IMR-90 (cell line): Measurements from ENCODE around the gene COL4A1. TPM values are rescaled to one million over a fixed set of nuclear protein-coding genes. Genes with fewer than 3 reads are reported as not detected.

Source experiments
- ATAC-seq: fragments of 200-7000 bp; cut with Tn5 transposase; 2 replicates; pipeline ENCODE4 v1.9.1; 2020; ENCODE audit warnings: low read depth, mild to moderate bottlenecking, moderate library complexity
- BruUV-seq: library from RNA; stranded (reverse); fragments of 400-500 nt; replicated peaks from 2 replicates; lab custom pipeline; 2021; lab: Mats Ljungman, UMichigan
- CTCF ChIA-PET: fragments of 300-600 bp; formaldehyde crosslinking; extraction: SDS; loops from one replicate; lab custom pipeline; 2021; ENCODE audit warnings: antibody characterized with exemption; lab: Yijun Ruan, JAX
- POLR2A ChIA-PET: fragments of 300-600 bp; sonication (Branson Sonifier 250); formaldehyde crosslinking; loops from one replicate; lab custom pipeline; 2022; ENCODE audit warnings: antibody characterized with exemption; ENCODE audit not compliant: unreplicated experiment; lab: Charles Lee
- DNase-seq: peaks from one replicate; pipeline ENCODE4 v3.0.0; 2013
- H2AFZ ChIP-seq: replicated peaks from 2 replicates; pipeline ENCODE3; 2013; ENCODE audit warnings: low read length, mild to moderate bottlenecking; ENCODE audit not compliant: poor library complexity
- H2AK5ac ChIP-seq: 2 replicates; pipeline ENCODE4 v1.6.1; 2013; ENCODE audit warnings: low read depth, low read length, inconsistent platforms
- H2AK9ac ChIP-seq: replicated peaks from 2 replicates; pipeline ENCODE3; 2013; ENCODE audit warnings: mild to moderate bottlenecking, low read depth, low read length, moderate library complexity; ENCODE audit not compliant: poor library complexity
- H2BK120ac ChIP-seq: 2 replicates; pipeline ENCODE4 v1.6.1; 2013; ENCODE audit warnings: low read depth, low read length, inconsistent platforms
- H2BK15ac ChIP-seq: 3 replicates; pipeline ENCODE4 v1.6.1; 2013; ENCODE audit warnings: low read depth, low read length, inconsistent platforms
- H2BK20ac ChIP-seq: 2 replicates; pipeline ENCODE4 v1.6.1; 2013; ENCODE audit warnings: low read depth, mild to moderate bottlenecking, inconsistent platforms, low read length, moderate library complexity
- H2BK5ac ChIP-seq: 2 replicates; pipeline ENCODE4 v1.6.1; 2013; ENCODE audit warnings: mild to moderate bottlenecking, low read depth, low read length, inconsistent platforms; ENCODE audit not compliant: poor library complexity, severe bottlenecking
- H3K14ac ChIP-seq: replicated peaks from 2 replicates; pipeline ENCODE4 v1.6.1; 2013; ENCODE audit warnings: low read depth, low read length, inconsistent platforms
- H3K18ac ChIP-seq: 2 replicates; pipeline ENCODE4 v1.6.1; 2013; ENCODE audit warnings: low read depth, low read length, control low read depth
- H3K23ac ChIP-seq: 2 replicates; pipeline ENCODE4 v1.6.1; 2013; ENCODE audit warnings: low read depth, low read length, inconsistent platforms
- H3K27ac ChIP-seq: 2 replicates; pipeline ENCODE4 v1.5.1; 2013; ENCODE audit warnings: mild to moderate bottlenecking, control low read depth, low read length; ENCODE audit not compliant: insufficient read depth
- H3K27me3 ChIP-seq: 2 replicates; pipeline ENCODE4 v1.6.1; 2013; ENCODE audit warnings: low read length; ENCODE audit not compliant: control insufficient read depth, insufficient read depth
- H3K36me3 ChIP-seq: 2 replicates; pipeline ENCODE4 v1.6.1; 2013; ENCODE audit warnings: low read length, mixed read lengths; ENCODE audit not compliant: control insufficient read depth, insufficient read depth
- H3K4ac ChIP-seq: 2 replicates; pipeline ENCODE4 v1.6.1; 2013; ENCODE audit warnings: low read depth, low read length, inconsistent platforms
- H3K4me1 ChIP-seq: 2 replicates; pipeline ENCODE4 v1.6.1; 2013; ENCODE audit warnings: low read length, mixed read lengths; ENCODE audit not compliant: control insufficient read depth, insufficient read depth
- H3K4me2 ChIP-seq: 2 replicates; pipeline ENCODE4 v1.6.1; 2013; ENCODE audit warnings: low read depth, mild to moderate bottlenecking, control low read depth, low read length, moderate library complexity
- H3K4me3 ChIP-seq: 2 replicates; pipeline ENCODE4 v1.5.1; 2013; ENCODE audit warnings: low read depth, mild to moderate bottlenecking, control low read depth, low read length, moderate library complexity; ENCODE audit not compliant: insufficient read depth
- H3K56ac ChIP-seq: 2 replicates; pipeline ENCODE4 v1.6.1; 2013; ENCODE audit warnings: low read length, inconsistent platforms; ENCODE audit not compliant: insufficient read depth; ENCODE audit errors: extremely low read depth
- H3K79me1 ChIP-seq, 2 experiments: 2 replicates each; pipeline ENCODE4 v1.6.1; 2013; ENCODE audit warnings: low read length in 2 of 2, inconsistent platforms in 1 of 2, low read depth in 1 of 2
- H3K9ac ChIP-seq: 2 replicates; pipeline ENCODE4 v1.6.1; 2013; ENCODE audit warnings: low read depth, low read length, control low read depth
- H3K9me1 ChIP-seq: 2 replicates; pipeline ENCODE4 v1.6.1; 2013; ENCODE audit warnings: low read length, inconsistent platforms; ENCODE audit not compliant: insufficient read depth
- H3K9me3 ChIP-seq: 2 replicates; pipeline ENCODE4 v1.6.1; 2013; ENCODE audit warnings: low read length; ENCODE audit not compliant: control insufficient read depth, insufficient read depth
- H4K20me1 ChIP-seq: 2 replicates; pipeline ENCODE4 v1.6.1; 2013; ENCODE audit warnings: low read length, inconsistent platforms; ENCODE audit not compliant: insufficient read depth
- H4K5ac ChIP-seq: 2 replicates; pipeline ENCODE4 v1.6.1; 2013; ENCODE audit warnings: mild to moderate bottlenecking, low read depth, low read length, control low read depth
- H4K8ac ChIP-seq, 2 experiments: 2 replicates each; pipeline ENCODE4 v1.6.1; 2013; ENCODE audit warnings: low read depth in 2 of 2, low read length in 2 of 2, control low read depth in 1 of 2, inconsistent platforms in 1 of 2
- H4K91ac ChIP-seq: 2 replicates; pipeline ENCODE4 v1.6.1; 2013; ENCODE audit warnings: low read depth, low read length, inconsistent platforms; ENCODE audit not compliant: insufficient read depth
- BHLHE40 ChIP-seq: fragments of 150-350 bp; IDR thresholded peaks from 2 replicates; pipeline ENCODE4 v1.6.1; 2016; ENCODE audit warnings: mild to moderate bottlenecking, low read depth, low read length
- MAZ ChIP-seq: IDR thresholded peaks from 2 replicates; pipeline ENCODE4 v1.6.1; 2012; ENCODE audit warnings: low read depth, mild to moderate bottlenecking, low read length, improper control_type of control experiment, moderate library complexity, borderline replicate concordance
- RFX5 ChIP-seq: IDR thresholded peaks from 2 replicates; pipeline ENCODE4 v1.8.0; 2012; ENCODE audit warnings: low read depth, mild to moderate bottlenecking, low read length, moderate library complexity
- WGBS, 2 experiments: methylation state at CpG; one replicate each; pipeline versions ENCODE4 v1.1.5 to v1.1.7; 2013; ENCODE audit warnings: missing lambda C conversion rate in 2 of 2; ENCODE audit not compliant: insufficient read length in 1 of 2; ENCODE audit errors: extremely low coverage in 2 of 2; 5-methylcytosine and 5-hydroxymethylcytosine counted together
- dilution Hi-C: fragments of 300-500 bp; cut with HindIII; formaldehyde crosslinking; loops from one replicate; pipeline ENCODE4 v1.14.3; 2018; ENCODE audit warnings: low sequenced_read_pairs; ENCODE audit not compliant: unreplicated experiment
- in situ Hi-C: fragments of 300-500 bp; cut with MboI; formaldehyde crosslinking; loops from 3 replicates; pipeline ENCODE4 v1.14.3; 2019; ENCODE audit warnings: low sequenced_read_pairs, inconsistent platforms, mixed read lengths
- intact Hi-C: fragments of 100-400 bp; cut with micrococcal nuclease; formaldehyde crosslinking; loops from 2 replicates; pipeline ENCODE4 v1.10.0; 2022
- polyA plus RNA-seq, 3 experiments: library from polyadenylated mRNA; depleted of rRNA; stranded (reverse); fragments of >200 nt; gene quantifications; 2 replicates each; pipeline ENCODE4 v1.2.3, GENCODE V29; 2012; ENCODE audit warnings: low replicate concordance in 1 of 3
- total RNA-seq: library from RNA; depleted of rRNA; stranded (reverse); fragments of >200 nt; gene quantifications from 2 replicates; pipeline ENCODE4 v1.2.3, GENCODE V29; 2012

Gene COL4A1
- total and polyA plus RNA-seq, 2 of the 4 experiments (the other 2 are of a cell fraction), result 230 to 337 TPM

GRCh38 chr13:110269509-110270185 is 37.3 kb downstream of the COL4A1 start:
- H3K9me3 ChIP-seq, result no peaks in the 10 kb centered on the region
- H3K36me3 ChIP-seq, result peaks cover 57% of the 10 kb centered on the region
- in situ Hi-C loops, result no loop called here
- no peak overlapping the region for H2BK20ac ChIP-seq
- no peak overlapping the region for H2BK5ac ChIP-seq
- H3K23ac ChIP-seq, result no peak overlapping the region
- no peak overlapping the region for H4K91ac ChIP-seq
- peaks cover 57% of the 10 kb centered on the region for H3K9me1 ChIP-seq
- H3K4me3 ChIP-seq, result no peak overlapping the region
- H3K27ac ChIP-seq, result no peak overlapping the region
- H3K9ac ChIP-seq, result no peak overlapping the region
- DNase-seq, result no peak
- no peak overlapping the region for H2AK9ac ChIP-seq
- no peak overlapping the region for H3K4me2 ChIP-seq
- no peaks in the 10 kb centered on the region for H3K27me3 ChIP-seq
- H2BK15ac ChIP-seq, result no peak overlapping the region
- H2BK120ac ChIP-seq, result no peak overlapping the region
- no peak overlapping the region for H4K8ac ChIP-seq
- TF ChIP-seq BHLHE40, result no peak
- no peak for TF ChIP-seq RFX5
- no peak for TF ChIP-seq MAZ
- POLR2A ChIA-PET, result no interaction called here
- dilution Hi-C loops, result no loop called here
- BruUV-seq, result no TSS peak
- H2AFZ ChIP-seq, result no peak overlapping the region
- H4K20me1 ChIP-seq, result peaks cover 94% of the 10 kb centered on the region
- peaks cover 34 to 92% of the 10 kb centered on the region in 2 experiments for H3K79me1 ChIP-seq
- peaks cover 23% of the 10 kb centered on the region for H3K4me1 ChIP-seq
- no peak overlapping the region for H3K56ac ChIP-seq
- intact Hi-C loops, result no loop called here
- no peak overlapping the region for H3K14ac ChIP-seq
- H3K4ac ChIP-seq, result no peak overlapping the region
- H2AK5ac ChIP-seq, result no peak overlapping the region
- no peak for ATAC-seq
- no peak overlapping the region for H3K18ac ChIP-seq
- no peak overlapping the region for H4K5ac ChIP-seq
- CTCF ChIA-PET, result no interaction called here
- no CpG with 5 or more reads among the region's 14 CpGs for WGBS, 2 experiments
